Right kidney (tissue), 1 donor: Measurements from ENCODE around the gene CHMP4B.

Experiments used
- DNase-seq: peaks from one replicate; pipeline ENCODE4 v3.0.0-alpha.2; 2016

The CHMP4B gene

GRCh38 chr20:33819456-33819855 lies 8.3 kb downstream of the CHMP4B start:
- DNase-seq: no peak

- DNase-seq: no peak
Measured at GRCh38 chr20:33820362-33820761, 9.2 kb downstream of the CHMP4B start.

GRCh38 chr20:33821270-33821836 lies 10.2 kb downstream of the CHMP4B start:
- no peak for DNase-seq

GRCh38 chr20:33822423-33822822 lies 11.3 kb downstream of the CHMP4B start:
- no peak for DNase-seq

- no peak for DNase-seq
Measured at GRCh38 chr20:33822991-33823390, 11.8 kb downstream of the CHMP4B start.

GRCh38 chr20:33824852-33825251 lies 13.7 kb downstream of the CHMP4B start:
- DNase-seq: no peak

GRCh38 chr20:33825340-33826269 lies 14.5 kb downstream of the CHMP4B start:
- DNase-seq: no peak

- DNase-seq: no peak
Measured at GRCh38 chr20:33826270-33826897, 15.2 kb downstream of the CHMP4B start.

- no peak for DNase-seq
Measured at GRCh38 chr20:33827109-33827508, 16.0 kb downstream of the CHMP4B start.

GRCh38 chr20:33827634-33828325 lies 16.6 kb downstream of the CHMP4B start:
- no peak for DNase-seq

GRCh38 chr20:33828326-33828844 lies 17.2 kb downstream of the CHMP4B start:
- no peak for DNase-seq

- DNase-seq: no peak
Measured at GRCh38 chr20:33828967-33829560, 17.9 kb downstream of the CHMP4B start.

- no peak for DNase-seq
Measured at GRCh38 chr20:33829636-33830035, 18.5 kb downstream of the CHMP4B start.

GRCh38 chr20:33830371-33830770 lies 19.2 kb downstream of the CHMP4B start:
- DNase-seq: peak; percentile 17

- no peak for DNase-seq
Measured at GRCh38 chr20:33832103-33832804, 21.1 kb downstream of the CHMP4B start.

GRCh38 chr20:33833333-33833732 lies 22.2 kb downstream of the CHMP4B start:
- DNase-seq: no peak

GRCh38 chr20:33835615-33836172 lies 24.5 kb downstream of the CHMP4B start:
- DNase-seq: no peak

- DNase-seq: no peak
Measured at GRCh38 chr20:33836277-33836676, 25.1 kb downstream of the CHMP4B start.

- DNase-seq: no peak
Measured at GRCh38 chr20:33837096-33837830, 26.1 kb downstream of the CHMP4B start.
